GM12801 (cell line): ENCODE data around the gene HHEX.

ENCODE experiments used
- TF ChIP-seq, protein P1 (sequence below): IDR thresholded peaks from one replicate; pipeline ENCODE4 v1.5.1; 2011; ENCODE audit warnings: control low read depth; ENCODE audit not compliant: insufficient read length; ENCODE audit errors: extremely low read depth

The HHEX gene

DNA sequence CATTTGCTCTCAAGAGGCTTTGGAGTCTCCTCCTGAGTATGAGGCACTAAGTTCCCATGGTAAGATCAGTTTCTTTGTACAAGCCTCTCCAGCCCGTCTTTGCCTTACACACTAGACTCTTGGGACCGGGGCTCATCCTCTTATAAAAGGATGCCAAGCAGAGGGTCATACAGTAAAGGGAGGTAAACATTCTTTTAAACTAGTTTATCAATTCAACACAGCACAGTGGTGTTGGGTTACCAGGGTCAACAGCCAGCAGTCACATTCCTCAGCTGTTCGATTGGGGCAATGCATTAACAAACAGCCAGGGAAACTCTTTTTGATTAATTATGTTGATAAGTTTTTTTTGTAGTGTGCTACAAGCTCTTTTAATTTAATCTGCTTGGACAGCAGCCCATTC is 37.8 kb downstream of the HHEX start:
- TF ChIP-seq, protein P1, sequence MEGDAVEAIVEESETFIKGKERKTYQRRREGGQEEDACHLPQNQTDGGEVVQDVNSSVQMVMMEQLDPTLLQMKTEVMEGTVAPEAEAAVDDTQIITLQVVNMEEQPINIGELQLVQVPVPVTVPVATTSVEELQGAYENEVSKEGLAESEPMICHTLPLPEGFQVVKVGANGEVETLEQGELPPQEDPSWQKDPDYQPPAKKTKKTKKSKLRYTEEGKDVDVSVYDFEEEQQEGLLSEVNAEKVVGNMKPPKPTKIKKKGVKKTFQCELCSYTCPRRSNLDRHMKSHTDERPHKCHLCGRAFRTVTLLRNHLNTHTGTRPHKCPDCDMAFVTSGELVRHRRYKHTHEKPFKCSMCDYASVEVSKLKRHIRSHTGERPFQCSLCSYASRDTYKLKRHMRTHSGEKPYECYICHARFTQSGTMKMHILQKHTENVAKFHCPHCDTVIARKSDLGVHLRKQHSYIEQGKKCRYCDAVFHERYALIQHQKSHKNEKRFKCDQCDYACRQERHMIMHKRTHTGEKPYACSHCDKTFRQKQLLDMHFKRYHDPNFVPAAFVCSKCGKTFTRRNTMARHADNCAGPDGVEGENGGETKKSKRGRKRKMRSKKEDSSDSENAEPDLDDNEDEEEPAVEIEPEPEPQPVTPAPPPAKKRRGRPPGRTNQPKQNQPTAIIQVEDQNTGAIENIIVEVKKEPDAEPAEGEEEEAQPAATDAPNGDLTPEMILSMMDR: no peak

GRCh38 chr10:92729886-92730285 is 40.1 kb downstream of the HHEX start:
- TF ChIP-seq, protein P1: no peak

DNA sequence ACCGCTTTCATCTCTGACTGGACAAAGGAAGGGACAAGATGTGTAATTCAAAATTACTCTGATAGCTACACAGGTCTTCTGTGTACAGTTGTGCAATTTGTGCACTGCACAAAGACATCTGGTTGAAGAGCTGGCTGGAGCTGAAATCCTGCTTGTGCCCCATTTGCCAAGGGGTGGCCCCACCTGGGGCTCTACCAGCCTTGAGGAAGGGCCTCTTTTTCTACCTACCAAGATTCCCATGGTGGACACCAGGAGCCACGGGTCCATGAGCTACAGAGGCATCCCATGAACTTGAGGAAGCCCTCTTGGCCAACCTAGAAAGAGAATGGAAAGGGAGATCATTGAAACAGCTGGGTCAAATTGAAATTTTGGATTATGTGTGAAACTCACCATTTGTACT is 43.2 kb downstream of the HHEX start:
- TF ChIP-seq, protein P1: no peak

GRCh38 chr10:92734301-92734700 is 44.5 kb downstream of the HHEX start:
- TF ChIP-seq, protein P1: no peak

DNA sequence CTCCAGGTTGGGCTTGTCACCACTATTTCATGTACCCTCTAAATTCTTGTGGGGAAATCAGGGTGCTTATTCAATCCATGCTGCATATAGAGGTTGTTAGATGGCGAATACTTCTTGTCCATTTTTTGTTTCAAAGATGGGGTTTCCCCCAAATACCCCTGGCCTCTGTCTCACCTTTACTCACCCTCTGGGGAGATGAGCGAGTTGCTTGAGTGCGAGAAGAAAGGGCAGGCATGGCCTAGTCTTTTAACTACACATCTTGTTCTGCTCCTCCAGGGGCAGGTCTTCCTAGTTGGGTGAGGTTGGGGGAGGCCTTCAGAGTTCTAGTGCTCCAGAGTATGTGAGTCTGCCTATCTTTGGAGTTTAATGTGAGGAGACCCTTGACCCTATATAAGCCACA is 46.2 kb downstream of the HHEX start:
- TF ChIP-seq, protein P1: no peak

DNA sequence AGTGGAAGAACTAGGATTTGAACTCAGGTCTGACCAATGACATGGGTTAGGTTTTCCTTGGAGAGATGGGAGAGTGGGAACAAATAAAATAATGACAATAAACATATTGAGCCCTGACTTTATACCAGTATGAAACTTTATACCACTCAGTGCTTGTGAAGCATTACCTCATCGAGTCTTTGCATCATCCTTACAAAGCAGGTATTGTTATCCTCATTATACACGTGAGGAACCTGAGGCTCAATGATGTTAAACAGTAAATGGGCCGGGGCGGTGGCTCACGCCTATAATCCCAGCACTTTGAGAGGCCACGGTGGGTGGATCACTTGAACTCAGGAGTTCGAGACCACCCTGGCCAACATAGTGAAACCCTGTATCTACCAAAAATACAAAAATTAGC is 47.7 kb downstream of the HHEX start:
- TF ChIP-seq, protein P1: no peak

GRCh38 chr10:92740762-92741161 is 51.0 kb downstream of the HHEX start:
- TF ChIP-seq, protein P1: no peak
